Right lobe of liver (tissue), 6 donors: ENCODE results near the gene GATB. TPM values are rescaled to one million over a fixed set of nuclear protein-coding genes. Genes with fewer than 3 reads are reported as not detected.

Source experiments
- ATAC-seq, 4 donors: fragments of 200-7000 bp; cut with Tn5 transposase; one replicate each; pipeline ENCODE4 v1.9.1; 2020; ENCODE audit warnings: mild to moderate bottlenecking in 4 of 4, moderate library complexity in 4 of 4
- DNase-seq, 3 donors: peaks; one replicate each; pipeline ENCODE4 v3.0.0-alpha.2; 2020
- H3K27ac ChIP-seq, 3 donors: fragments of 200-600 bp; one replicate each; pipeline ENCODE4 v1.8.0; 2022
- H3K27me3 ChIP-seq, 2 donors: fragments of 200-600 bp; one replicate each; pipeline ENCODE4 v1.8.0; 2022
- H3K36me3 ChIP-seq, 4 donors: fragments of 200-600 bp; sonication (generic) in 1 of 4; one replicate each; pipeline versions ENCODE4 v1.5.1 to v1.8.0; 2017 to 2022; ENCODE audit warnings: control low read depth in 1 of 4
- H3K4me1 ChIP-seq, 4 donors: fragments of 200-600 bp; sonication (generic) in 1 of 4; one replicate each; pipeline versions ENCODE4 v1.5.1 to v1.8.0; 2017 to 2022; ENCODE audit warnings: control low read depth in 1 of 4
- H3K4me3 ChIP-seq, 3 donors: fragments of 200-600 bp; one replicate each; pipeline ENCODE4 v1.8.0; 2022
- H3K9me3 ChIP-seq, 4 donors: fragments of 200-600 bp; sonication (generic) in 1 of 4; one replicate each; pipeline versions ENCODE4 v1.5.1 to v1.8.0; 2017 to 2022; ENCODE audit warnings: control low read depth in 1 of 4
- CTCF ChIP-seq, 4 donors: fragments of 200-600 bp in 3 of 4; fragments of 450-650 bp in 1 of 4; IDR thresholded peaks; one replicate each; pipeline versions ENCODE4 v1.5.1 to v1.8.0; 2016 to 2022; ENCODE audit warnings: antibody characterized with exemption in 4 of 4, mild to moderate bottlenecking in 2 of 4
- POLR2A ChIP-seq: fragments of 450-650 bp; IDR thresholded peaks from one replicate; pipeline ENCODE4 v1.6.1; 2017; ENCODE audit warnings: antibody characterized with exemption, mild to moderate bottlenecking
- WGBS: methylation state at CpG from one replicate; pipeline ENCODE4 v1.1.6; 2018; ENCODE audit warnings: low coverage, low lambda C conversion rate; ENCODE audit not compliant: insufficient coverage; ENCODE audit errors: missing lambda C conversion rate; 5-methylcytosine and 5-hydroxymethylcytosine counted together
- intact Hi-C, 2 donors: fragments of 100-400 bp; cut with DNase I; formaldehyde crosslinking; loops; one replicate each; pipeline versions ENCODE4 v1.11.2 to v1.14.1; 2022
- total RNA-seq, 6 experiments: library from RNA; depleted of rRNA in 2 of 6; stranded (reverse); fragments of >200 nt in 2 of 6; fragmentation: NEBNext Ultra II Directional in 3 of 6; extraction: Animal tissue kit (Norgen Biotek cat#: 25700) in 3 of 6; gene quantifications; one replicate each; pipeline versions ENCODE4 v1.1.0 to v1.2.4, GENCODE V29; 2016 to 2023
- donor health status: DM: no; HTN: yes; CAD: no.
- donor health status: DM: no; HTN: no; CAD: no.
- donor health status: DM: no; HTN: no; CAD: no.
- donor health status: DM: no; HTN: yes; CAD: no.
- donor health status: DM: no; HTN: yes; CAD: no.

GATB gene
- total RNA-seq, 6 experiments from 2014 or later = 16.5 to 38.7 (median 17.5) TPM

GRCh38 chr4:151640381-151640780, 120.4 kb downstream of the GATB start:
- Histone ChIP-seq H3K36me3 (no peaks in the 10 kb centered on the region), H3K27ac (no peak overlapping the region), H3K4me1 (no peaks in the 10 kb centered on the region), H3K27me3 (no peaks in the 10 kb centered on the region), H3K4me3 (no peak overlapping the region), H3K9me3 (no peaks in the 10 kb centered on the region)
- DNase-seq (no peak), ATAC-seq (no peak)
- WGBS = 73% methylated on average over 1 of the region's 1 CpG
- TF ChIP-seq CTCF (IDR thresholded peaks at IDR 0.05) = no peak
- no peak for TF ChIP-seq POLR2A
- intact Hi-C loops = no loop called here

DNA sequence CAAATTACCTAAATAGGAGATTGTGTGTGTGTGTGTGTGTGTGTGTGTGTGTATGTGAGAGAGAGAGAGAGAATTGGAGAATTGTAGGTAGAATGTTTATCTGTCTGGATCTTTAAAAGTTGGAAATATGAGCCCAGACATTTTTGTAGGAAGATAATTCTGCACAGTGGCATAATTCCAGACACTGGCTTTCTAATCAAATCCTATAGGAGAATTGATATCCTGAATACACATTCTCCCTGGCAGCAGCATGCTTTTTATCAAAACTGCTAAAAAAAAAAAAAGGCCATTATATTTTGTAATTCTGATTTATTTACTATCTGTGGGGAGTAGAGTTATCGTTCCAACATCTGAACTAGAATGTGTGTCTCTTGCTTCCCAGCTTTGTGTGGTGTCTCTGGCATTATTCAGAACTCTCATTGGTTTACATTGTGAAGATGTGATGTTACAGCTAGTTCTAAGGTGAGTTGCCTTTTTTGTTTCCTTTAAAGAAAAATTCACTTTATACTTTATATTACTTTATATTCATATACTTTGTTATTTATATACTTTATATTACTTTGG, 122.4 kb downstream of the GATB start:
- no peaks in the 10 kb centered on the region for H3K27me3 ChIP-seq
- H3K9me3 ChIP-seq = no peaks in the 10 kb centered on the region
- no peaks in the 10 kb centered on the region for H3K4me1 ChIP-seq
- WGBS = 69% methylated on average over 1 of the region's 1 CpG
- no peaks in the 10 kb centered on the region for H3K36me3 ChIP-seq
- TF ChIP-seq CTCF (IDR thresholded peaks at IDR 0.05) (no peak), POLR2A (no peak)
- no peak for DNase-seq
- H3K27ac ChIP-seq = no peak overlapping the region
- intact Hi-C loops = no loop called here
- no peak overlapping the region for H3K4me3 ChIP-seq
- no peak for ATAC-seq

GRCh38 chr4:151631349-151631748, 129.5 kb downstream of the GATB start:
- ATAC-seq = no peak
- Histone ChIP-seq H3K36me3 (no peaks in the 10 kb centered on the region), H3K4me3 (no peak overlapping the region), H3K27me3 (no peaks in the 10 kb centered on the region), H3K9me3 (no peaks in the 10 kb centered on the region), H3K4me1 (no peaks in the 10 kb centered on the region), H3K27ac (no peak overlapping the region)
- TF ChIP-seq CTCF (IDR thresholded peaks at IDR 0.05) = no peak
- no peak for TF ChIP-seq POLR2A
- DNase-seq = no peak
- intact Hi-C loops = no loop called here

DNA sequence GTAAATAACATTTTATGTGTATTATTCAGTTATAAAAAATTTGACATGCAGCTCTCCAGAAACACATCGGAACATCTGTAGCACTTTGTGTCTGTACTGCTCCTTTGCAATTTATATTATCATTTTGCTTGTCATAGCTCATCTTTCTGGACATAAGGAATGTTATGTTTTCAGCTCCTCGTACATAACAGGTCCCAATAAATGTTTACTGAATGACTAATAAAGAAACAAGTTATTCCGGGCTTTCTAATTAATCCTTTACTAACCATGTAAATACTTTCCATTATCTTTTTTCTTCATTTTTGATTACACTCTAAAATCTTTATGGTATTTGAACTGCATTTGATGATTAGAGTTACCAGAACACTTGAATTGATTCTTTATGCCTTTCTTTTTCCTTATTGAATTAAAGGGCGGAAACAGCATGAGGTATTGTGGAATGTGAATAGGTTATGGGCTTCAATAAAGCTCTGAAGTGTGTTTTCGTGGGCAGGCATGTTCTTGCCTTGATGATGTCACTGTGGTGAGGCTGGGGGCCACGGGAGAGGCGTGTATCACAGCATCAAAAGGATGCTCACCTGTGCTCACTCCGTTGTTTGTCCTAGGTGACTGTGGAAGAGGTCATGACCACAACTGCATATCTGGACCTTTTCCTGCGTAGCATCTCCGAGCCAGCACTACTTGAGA, 131.6 kb downstream of the GATB start:
- Histone ChIP-seq H3K9me3 (no peaks in the 10 kb centered on the region), H3K27ac (no peak overlapping the region), H3K36me3 (no peaks in the 10 kb centered on the region), H3K4me1 (no peaks in the 10 kb centered on the region), H3K27me3 (no peaks in the 10 kb centered on the region), H3K4me3 (no peak overlapping the region)
- ATAC-seq = no peak
- intact Hi-C loops = no loop called here
- 70% methylated on average over 7 of the region's 10 CpGs for WGBS
- TF ChIP-seq CTCF (IDR thresholded peaks at IDR 0.05) = no peak
- TF ChIP-seq POLR2A = no peak
- DNase-seq = no peak
